AG04450 (cell line): ENCODE measurements around the gene MAPK11. TPM values are rescaled to one million over a fixed set of nuclear protein-coding genes. Genes with fewer than 3 reads are reported as not detected.

ENCODE experiments used
- CTCF ChIA-PET: fragments of 300-600, 350-600 bp; formaldehyde crosslinking; extraction: SDS; loops from one replicate; lab custom pipeline; 2022; ENCODE audit warnings: antibody characterized with exemption, inconsistent platforms; lab: Charles Lee
- POLR2A ChIA-PET: fragments of 350-600 bp; formaldehyde crosslinking; extraction: SDS; loops from one replicate; lab custom pipeline; 2021; ENCODE audit warnings: antibody characterized with exemption, inconsistent platforms; lab: Yijun Ruan, JAX
- DNase-seq: peaks from one replicate; pipeline ENCODE4 v3.0.0-alpha.2; 2011; ENCODE audit warnings: low read depth, low spot score
- H3K27ac ChIP-seq: one replicate; pipeline ENCODE4 v1.5.1; 2012; ENCODE audit warnings: low read depth, low read length, control low read depth
- H3K27me3 ChIP-seq: one replicate; pipeline ENCODE4 v1.6.0; 2012; ENCODE audit warnings: low read length; ENCODE audit not compliant: control insufficient read depth, insufficient read depth
- H3K4me3 ChIP-seq: 2 replicates; pipeline ENCODE4 v1.5.1; 2011; ENCODE audit warnings: mild to moderate bottlenecking, low read depth, low read length, control low read depth
- H3K9me3 ChIP-seq: 2 replicates; pipeline ENCODE4 v1.5.1; 2012; ENCODE audit warnings: low read length; ENCODE audit not compliant: control insufficient read depth, insufficient read depth
- polyA plus RNA-seq: library from polyadenylated mRNA; depleted of rRNA; stranded (reverse); fragments of >200 nt; gene quantifications from 2 replicates; pipeline ENCODE4 v1.2.3, GENCODE V29; 2011
- TF ChIP-seq, protein P1 (sequence below): IDR thresholded peaks from 2 replicates; pipeline ENCODE4 v1.5.1; 2011; ENCODE audit warnings: low read depth, low read length, control low read depth, inconsistent platforms

Gene MAPK11
- polyA plus RNA-seq, 1 experiment = 6.7 TPM

DNA sequence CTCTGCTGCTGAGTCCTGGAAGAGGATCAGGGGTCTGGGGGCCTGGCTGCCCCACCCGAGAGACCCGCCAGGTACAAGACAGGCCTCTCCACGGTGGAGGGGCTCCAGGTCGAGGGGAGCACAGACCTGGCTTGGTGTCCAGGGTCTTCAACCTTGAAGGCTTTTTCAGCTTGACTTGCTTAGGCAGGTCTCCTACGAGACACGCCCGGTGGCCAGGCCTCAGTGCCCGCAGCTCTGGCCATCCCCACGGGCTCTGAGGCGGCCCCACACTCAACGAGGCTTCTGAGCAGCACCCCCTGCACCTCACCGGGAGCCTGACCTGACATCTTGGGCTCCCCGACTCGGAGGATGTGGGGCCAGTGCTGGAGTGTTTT lies 43.9 kb upstream of the MAPK11 start:
- no peak for DNase-seq
- H3K27ac ChIP-seq = no peak overlapping the region
- POLR2A ChIA-PET = no interaction called here
- CTCF ChIA-PET = no interaction called here
- TF ChIP-seq, protein P1, sequence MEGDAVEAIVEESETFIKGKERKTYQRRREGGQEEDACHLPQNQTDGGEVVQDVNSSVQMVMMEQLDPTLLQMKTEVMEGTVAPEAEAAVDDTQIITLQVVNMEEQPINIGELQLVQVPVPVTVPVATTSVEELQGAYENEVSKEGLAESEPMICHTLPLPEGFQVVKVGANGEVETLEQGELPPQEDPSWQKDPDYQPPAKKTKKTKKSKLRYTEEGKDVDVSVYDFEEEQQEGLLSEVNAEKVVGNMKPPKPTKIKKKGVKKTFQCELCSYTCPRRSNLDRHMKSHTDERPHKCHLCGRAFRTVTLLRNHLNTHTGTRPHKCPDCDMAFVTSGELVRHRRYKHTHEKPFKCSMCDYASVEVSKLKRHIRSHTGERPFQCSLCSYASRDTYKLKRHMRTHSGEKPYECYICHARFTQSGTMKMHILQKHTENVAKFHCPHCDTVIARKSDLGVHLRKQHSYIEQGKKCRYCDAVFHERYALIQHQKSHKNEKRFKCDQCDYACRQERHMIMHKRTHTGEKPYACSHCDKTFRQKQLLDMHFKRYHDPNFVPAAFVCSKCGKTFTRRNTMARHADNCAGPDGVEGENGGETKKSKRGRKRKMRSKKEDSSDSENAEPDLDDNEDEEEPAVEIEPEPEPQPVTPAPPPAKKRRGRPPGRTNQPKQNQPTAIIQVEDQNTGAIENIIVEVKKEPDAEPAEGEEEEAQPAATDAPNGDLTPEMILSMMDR = no peak
- H3K27me3 ChIP-seq = peaks cover 2% of the 10 kb centered on the region
- H3K4me3 ChIP-seq = no peak overlapping the region
- no peaks in the 10 kb centered on the region; the same call in 1 of the 2 replicates for H3K9me3 ChIP-seq

DNA sequence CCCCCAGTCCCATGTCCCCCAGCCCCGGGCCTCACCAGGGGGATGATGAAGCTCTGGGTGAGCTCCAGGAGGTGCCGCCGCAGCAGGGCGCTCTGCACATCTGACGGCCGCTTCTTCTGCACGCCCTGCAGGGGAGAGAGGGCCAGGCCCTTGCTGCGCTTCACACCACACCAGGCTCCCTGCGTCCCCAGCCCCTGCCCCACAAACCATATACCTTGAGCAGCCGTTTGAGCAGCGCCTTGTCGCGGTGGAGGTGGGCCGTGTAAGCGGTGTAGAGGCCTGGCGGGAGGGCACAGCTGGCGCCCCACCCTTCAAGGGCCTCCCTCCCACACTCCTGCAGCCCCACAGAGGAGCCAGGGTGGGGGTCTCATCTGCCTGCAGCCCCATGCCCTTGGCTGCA lies 43.4 kb upstream of the MAPK11 start:
- Histone ChIP-seq H3K27ac (no peak overlapping the region), H3K4me3 (no peak overlapping the region), H3K9me3 (no peaks in the 10 kb centered on the region; the same call in 1 of the 2 replicates), H3K27me3 (peaks cover 2% of the 10 kb centered on the region)
- ChIA-PET CTCF (no interaction called here), POLR2A (interaction anchor here (0.9 kb wide), 1 partner anchor 63 kb away, joined by 3 read pairs; the partner anchor contains the start of gene HDAC10)
- TF ChIP-seq, protein P1 = no peak
- DNase-seq = no peak

DNA sequence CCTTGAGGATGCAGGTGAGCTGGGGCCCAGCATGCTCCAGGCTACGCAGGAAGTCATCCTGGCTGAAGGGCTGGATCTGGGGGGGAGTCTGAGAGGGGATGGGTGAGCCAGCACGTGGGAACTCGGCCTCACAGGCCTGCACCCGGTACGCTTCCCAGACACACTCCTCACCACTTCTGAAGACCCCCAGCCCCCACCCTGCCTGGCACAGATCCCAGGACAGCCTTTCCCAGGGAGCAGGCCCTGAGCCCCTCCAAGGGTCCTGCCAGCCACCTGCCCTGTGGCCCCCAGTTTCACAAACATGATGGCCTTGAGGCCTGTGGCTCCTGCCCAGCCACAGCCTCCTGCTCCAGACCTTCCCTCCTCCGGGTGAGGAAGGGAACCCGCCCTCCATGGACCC lies 42.8 kb upstream of the MAPK11 start:
- TF ChIP-seq, protein P1 = no peak
- POLR2A ChIA-PET = interaction anchor here (0.9 kb wide), 1 partner anchor 62 kb away, joined by 3 read pairs; the partner anchor contains the start of gene HDAC10
- H3K4me3 ChIP-seq = no peak overlapping the region
- H3K9me3 ChIP-seq = no peaks in the 10 kb centered on the region; the same call in 1 of the 2 replicates
- CTCF ChIA-PET = no interaction called here
- peaks cover 2% of the 10 kb centered on the region for H3K27me3 ChIP-seq
- H3K27ac ChIP-seq = no peak overlapping the region
- DNase-seq = no peak

DNA sequence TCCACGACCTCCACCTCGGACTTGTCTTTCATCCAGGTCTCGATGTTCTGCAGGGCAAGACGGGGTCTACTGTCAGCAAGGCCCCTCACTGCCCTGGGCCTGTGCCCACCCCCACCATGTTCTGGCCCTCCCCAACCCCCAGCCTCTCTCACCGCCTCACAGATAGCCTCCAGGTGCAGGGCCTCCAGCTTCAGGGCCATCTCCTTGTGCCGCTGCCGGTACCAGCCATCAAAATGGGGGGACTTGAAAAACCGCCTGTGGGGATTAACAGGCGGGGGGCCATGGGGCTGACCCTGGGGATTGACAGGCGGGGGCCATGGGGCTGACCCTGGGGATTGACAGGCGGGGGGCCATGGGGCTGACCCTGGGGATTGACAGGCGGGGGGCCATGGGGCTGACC lies 42.2 kb upstream of the MAPK11 start:
- Histone ChIP-seq H3K9me3 (no peaks in the 10 kb centered on the region; the same call in 1 of the 2 replicates), H3K27ac (no peak overlapping the region), H3K4me3 (no peak overlapping the region), H3K27me3 (peaks cover 2% of the 10 kb centered on the region)
- ChIA-PET CTCF (no interaction called here), POLR2A (no interaction called here)
- TF ChIP-seq, protein P1 = no peak
- no peak for DNase-seq

DNA sequence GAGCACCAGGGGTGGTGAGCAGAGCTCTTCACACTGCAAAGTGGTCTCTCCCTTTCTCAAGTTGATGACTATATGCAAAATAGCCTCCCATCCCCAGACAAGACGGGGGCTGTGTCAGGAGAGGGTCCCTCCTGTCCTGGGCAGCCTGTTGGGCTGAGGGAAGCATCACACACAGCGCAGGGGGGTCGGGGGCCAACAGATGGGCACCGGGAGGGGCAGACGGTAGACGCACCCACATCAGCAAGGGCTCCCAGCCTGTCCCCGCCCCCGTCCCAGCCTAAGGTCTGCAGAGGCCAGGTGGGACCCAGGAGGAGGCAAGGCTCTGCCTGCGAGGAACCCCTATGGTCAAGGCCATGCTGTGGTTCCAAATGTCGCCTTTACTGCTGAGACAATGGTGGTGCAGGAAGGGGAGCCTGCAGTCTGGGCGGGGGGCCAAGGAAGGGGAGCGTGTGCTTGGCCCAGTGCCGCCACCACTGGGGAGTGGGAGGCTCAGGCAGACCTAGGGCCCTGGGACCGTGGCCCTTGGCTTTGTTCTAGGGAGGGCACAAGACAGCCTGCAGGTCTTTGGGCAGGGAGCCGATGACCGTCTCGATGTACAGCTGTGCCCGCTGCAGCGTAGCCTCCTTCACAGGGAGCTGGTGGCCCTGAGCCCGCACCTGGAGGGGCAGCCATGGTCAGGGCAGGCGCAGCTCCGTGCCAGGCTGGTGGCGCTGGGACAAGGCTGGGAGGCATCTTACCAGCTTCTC lies 41.6 kb upstream of the MAPK11 start:
- Histone ChIP-seq H3K4me3 (no peak overlapping the region), H3K9me3 (peaks cover under 1% of the 10 kb centered on the region; the same call in 1 of the 2 replicates), H3K27me3 (peaks cover 2% of the 10 kb centered on the region), H3K27ac (no peak overlapping the region)
- no peak for DNase-seq
- ChIA-PET POLR2A (no interaction called here), CTCF (no interaction called here)
- TF ChIP-seq, protein P1 = no peak
